GM18867 (cell line): ENCODE measurements around the gene MRPL53.
A peak's percentile ranks its signal among the peaks of the same experiment; 100 is the strongest.

Source experiments
- ATAC-seq: cut with Tn5 transposase; IDR thresholded peaks from one replicate; pipeline ENCODE4 v1.9.1; 2021; ENCODE audit warnings: mild to moderate bottlenecking, moderate library complexity; ENCODE audit not compliant: unreplicated experiment

The MRPL53 gene

GRCh38 chr2:74472086-74472944, at the start of gene MRPL53:
TSS of gene MRPL53 (minus strand) at chr2:74472680. CDS start at chr2:74472660, 20 bp downstream.
- ATAC-seq, result peak; percentile 85

DNA sequence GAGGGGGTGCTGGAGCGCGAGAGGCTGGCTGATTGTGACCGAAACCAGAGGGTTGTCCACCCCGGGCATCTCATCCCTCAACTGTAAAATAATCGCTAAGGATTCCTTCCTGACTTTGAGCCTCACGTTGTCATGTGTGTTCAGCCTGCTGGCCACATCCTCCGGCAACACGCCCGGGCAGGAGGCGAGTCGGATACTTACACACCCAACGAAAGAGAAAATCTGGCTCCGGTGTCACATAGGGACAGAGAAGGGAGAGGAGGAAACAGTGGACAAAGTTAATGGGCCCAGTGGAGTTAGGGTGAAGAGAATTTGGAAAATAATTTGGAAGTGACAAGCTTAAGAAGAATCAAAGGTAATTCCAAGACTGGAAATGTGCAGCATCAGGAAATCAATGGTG, 44.2 kb upstream of the MRPL53 start:
- no peak for ATAC-seq

DNA sequence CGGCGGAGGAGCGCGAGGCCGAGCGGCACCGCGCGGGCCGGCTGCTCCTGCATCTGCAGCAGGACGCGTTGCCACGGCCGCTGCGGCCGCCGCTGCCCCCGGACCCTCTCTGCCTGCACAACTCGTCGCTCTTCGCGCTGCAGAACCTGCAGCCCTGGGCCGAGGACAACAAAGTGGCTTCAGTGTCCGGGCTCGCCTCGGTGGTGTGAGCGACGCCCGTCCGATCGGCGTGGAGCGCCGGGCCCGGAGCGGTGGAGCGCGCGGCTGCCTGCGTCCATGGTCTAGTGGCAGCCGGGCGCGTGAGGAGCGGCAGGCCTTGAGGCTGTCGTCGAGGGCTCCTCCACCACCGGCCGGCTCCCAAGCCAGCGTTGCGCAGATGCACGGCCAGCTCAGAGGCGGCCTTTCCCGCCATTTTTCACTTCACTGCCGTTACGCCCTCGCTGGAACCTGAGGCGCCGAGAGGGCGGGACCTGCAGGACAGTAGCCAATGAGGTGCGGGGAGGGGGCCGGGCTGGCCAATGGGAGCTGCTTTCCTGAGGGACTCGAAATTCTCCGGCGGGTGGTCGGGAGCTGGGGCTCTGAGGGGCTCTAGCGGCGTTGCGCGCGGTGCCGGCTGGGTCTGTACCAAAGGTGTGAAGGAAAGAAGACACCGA, 43.6 kb upstream of the MRPL53 start:
- ATAC-seq, result no peak

GRCh38 chr2:74515271-74515980, 42.9 kb upstream of the MRPL53 start:
- no peak for ATAC-seq

DNA sequence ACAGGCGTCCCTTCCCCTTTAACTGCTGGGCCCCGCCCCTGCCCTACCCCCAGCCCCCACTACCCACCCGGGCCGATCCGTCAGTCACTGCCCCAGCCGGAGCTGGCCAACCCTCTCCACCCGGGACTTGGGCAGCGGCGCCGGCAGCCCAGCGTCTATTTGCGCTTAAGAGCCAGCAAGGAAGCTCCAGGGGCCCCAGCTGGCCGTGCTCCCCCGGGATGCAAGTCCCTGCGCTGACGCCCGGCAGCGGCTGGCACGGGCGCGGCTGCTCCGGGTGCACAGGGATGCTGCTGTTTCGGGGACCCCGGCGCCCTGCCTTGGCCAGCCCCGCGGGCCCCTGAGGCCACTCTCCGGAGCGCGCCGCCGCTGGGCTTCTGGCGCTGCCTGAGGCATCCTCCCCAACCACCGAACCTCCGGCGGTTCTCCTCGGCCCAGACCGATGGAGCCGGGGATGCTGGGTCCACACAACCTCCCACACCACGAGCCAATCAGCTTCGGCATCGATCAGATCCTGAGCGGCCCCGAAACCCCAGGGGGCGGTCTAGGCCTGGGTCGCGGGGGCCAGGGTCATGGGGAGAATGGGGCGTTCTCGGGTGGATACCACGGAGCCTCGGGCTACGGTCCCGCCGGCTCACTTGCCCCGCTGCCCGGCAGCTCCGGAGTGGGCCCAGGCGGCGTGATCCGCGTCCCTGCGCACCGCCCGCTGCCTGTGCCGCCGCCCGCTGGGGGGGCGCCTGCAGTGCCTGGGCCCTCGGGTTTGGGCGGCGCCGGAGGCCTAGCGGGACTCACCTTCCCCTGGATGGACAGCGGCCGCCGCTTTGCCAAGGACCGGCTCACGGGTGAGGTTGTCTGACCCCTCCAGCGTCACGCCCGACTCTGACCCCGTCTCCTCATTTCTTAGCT, 42.1 kb upstream of the MRPL53 start, which contains the start of gene TLX2:
Gene TLX2, plus strand, starts transcription at position 83 of the 903 bp plus-strand sequence. Its CDS starts 357 bp downstream, at position 440.
- ATAC-seq, result no peak

- ATAC-seq, result no peak
Observed at GRCh38 chr2:74513605-74514367, 41.3 kb upstream of the MRPL53 start.

GRCh38 chr2:74512744-74513604, 40.5 kb upstream of the MRPL53 start:
- ATAC-seq, result no peak

GRCh38 chr2:74511104-74511989, 38.9 kb upstream of the MRPL53 start:
- ATAC-seq, result no peak

GRCh38 chr2:74510272-74510671, 37.8 kb upstream of the MRPL53 start:
- no peak for ATAC-seq

GRCh38 chr2:74507926-74508520, 35.5 kb upstream of the MRPL53 start:
- ATAC-seq, result peak; percentile 6

GRCh38 chr2:74507145-74507925, 34.9 kb upstream of the MRPL53 start, which contains the start of gene PCGF1:
TSS of gene PCGF1 (minus strand) at chr2:74507695. CDS start at chr2:74507668, 27 bp downstream.
- ATAC-seq, result peak; percentile 89

DNA sequence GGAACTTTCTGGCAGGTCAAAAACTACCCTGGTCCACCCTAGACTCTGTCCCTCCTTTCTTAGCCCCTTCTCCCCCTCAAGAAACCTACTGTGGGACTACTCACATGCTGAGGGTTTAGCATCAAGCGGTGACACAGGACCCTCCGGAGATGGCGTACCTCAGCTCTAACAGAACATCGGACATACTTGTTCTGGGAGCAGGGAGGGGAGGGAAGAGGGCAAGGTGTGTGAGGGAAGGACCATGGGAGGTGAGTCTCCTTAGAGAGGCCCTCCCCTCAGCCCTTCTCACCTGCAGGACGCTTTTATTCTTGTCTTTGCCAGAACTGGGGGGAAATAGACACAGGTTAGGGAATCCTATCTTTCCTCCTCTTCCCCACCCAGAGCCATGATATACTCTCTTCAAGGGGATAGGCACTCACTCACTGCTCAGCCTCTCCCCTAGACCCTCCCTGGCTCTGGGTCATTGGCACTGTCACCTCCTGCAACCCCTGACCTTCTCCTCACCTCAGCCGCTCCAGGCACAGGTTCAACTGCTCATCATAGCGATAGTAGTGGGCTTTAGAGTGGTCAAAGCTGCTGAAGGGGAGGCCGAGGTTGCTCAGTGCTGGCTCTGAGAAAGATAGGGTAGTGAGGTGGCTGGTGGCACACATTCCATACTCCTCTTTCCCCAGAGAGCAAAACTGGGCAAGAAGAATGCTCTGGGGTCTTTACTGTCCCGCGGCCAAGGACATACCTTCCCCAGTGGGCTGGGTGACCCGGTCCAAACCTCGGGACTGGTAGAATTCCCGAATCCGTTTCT, 33.2 kb upstream of the MRPL53 start:
- ATAC-seq, result no peak

- no peak for ATAC-seq
Observed at GRCh38 chr2:74504591-74504990, 32.1 kb upstream of the MRPL53 start.

DNA sequence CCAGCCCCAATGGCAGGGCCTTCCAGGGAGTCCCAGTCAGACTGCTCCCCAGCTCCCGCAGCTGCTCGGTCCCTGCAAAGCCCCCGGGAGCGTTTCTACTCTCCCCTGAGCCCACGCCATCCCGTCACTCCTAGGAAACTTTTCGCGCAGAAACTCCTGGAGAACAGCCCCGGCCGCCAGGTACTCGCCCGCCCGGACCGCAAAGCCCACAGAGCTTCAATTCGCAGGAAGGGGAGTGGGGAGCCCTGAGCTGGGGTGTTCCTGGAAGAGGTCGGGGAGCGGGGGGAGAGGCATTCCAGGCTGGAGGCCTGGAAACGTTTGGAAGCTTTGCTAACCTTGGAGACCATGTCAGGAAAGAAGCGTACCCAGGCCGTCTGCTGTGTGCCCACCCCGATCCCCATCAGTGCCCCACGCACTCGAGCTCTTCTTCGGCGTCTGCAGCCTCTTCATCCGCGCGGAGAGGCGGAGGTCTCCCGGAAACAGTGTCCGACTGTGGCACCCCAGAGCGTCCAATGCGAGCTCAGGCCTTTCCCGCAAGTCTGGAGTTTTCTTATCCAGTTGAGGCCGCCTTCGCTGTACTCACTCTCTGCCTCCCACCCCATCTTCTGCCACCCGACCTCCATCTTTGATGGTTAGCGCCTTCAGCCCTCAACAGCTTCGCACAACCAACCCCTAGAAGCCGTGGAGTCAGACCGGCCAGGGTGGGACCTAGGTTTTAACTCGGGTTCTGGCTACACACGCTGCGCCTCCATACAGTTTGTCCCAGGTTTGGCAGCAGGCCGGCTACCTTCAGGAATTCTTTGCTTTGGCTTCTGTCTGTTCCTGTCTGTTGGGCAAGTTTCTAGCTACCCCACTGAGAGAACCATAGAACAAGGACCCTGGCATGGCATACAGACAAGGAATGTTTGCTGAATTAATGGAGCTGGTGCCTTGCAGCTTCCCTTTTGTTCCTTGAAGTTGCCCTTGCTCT, 31.3 kb upstream of the MRPL53 start:
- no peak for ATAC-seq
